CD4-positive, alpha-beta T cell (primary cell): Measurements from ENCODE around the gene GAB1. TPM values are rescaled to one million over a fixed set of nuclear protein-coding genes. Genes with fewer than 3 reads are reported as not detected.

ENCODE experiments used
- ATAC-seq: fragments of 200-7000 bp; cut with Tn5 transposase; one replicate; pipeline ENCODE4 v1.10.0; 2022; ENCODE audit warnings: mild to moderate bottlenecking; ENCODE audit not compliant: poor library complexity
- CTCF ChIA-PET: fragments of 350-600 bp; sonication (Branson Sonifier 250); formaldehyde crosslinking; loops from one replicate; lab custom pipeline; 2021; ENCODE audit warnings: antibody characterized with exemption, inconsistent platforms; lab: Charles Lee
- POLR2A ChIA-PET: fragments of 350-600 bp; sonication (Branson Sonifier 250); formaldehyde crosslinking; loops from one replicate; lab custom pipeline; 2021; ENCODE audit warnings: antibody characterized with exemption, inconsistent platforms; lab: Charles Lee
- DNase-seq, 14 experiments: peaks; one replicate each; pipeline ENCODE4 v3.0.0-alpha.2; 2013 to 2020; ENCODE audit warnings: mixed read lengths in 2 of 14
- H3K27ac ChIP-seq, 2 donors: one replicate each; pipeline versions ENCODE4 v1.5.1 to v1.7.0; 2013; ENCODE audit warnings: low read length in 2 of 2, low read depth in 1 of 2, mild to moderate bottlenecking in 1 of 2
- H3K27me3 ChIP-seq, 2 experiments: 1 replicate in 1 of 2; 2 replicates in 1 of 2; pipeline versions ENCODE4 v1.6.1 to v1.7.0; 2013; ENCODE audit warnings: low read length in 2 of 2, control low read depth in 1 of 2, mild to moderate bottlenecking in 1 of 2, moderate library complexity in 1 of 2; ENCODE audit not compliant: insufficient read depth in 2 of 2, control insufficient read depth in 1 of 2
- H3K36me3 ChIP-seq: one replicate; pipeline ENCODE4 v1.6.1; 2013; ENCODE audit warnings: low read length, control low read depth; ENCODE audit not compliant: insufficient read depth
- H3K4me1 ChIP-seq: one replicate; pipeline ENCODE4 v1.6.1; 2013; ENCODE audit warnings: low read length, control low read depth; ENCODE audit not compliant: insufficient read depth
- H3K4me3 ChIP-seq: one replicate; pipeline ENCODE4 v1.5.1; 2013; ENCODE audit warnings: mild to moderate bottlenecking, low read length, moderate library complexity
- H3K9me3 ChIP-seq, 2 experiments: 1 replicate in 1 of 2; 2 replicates in 1 of 2; pipeline versions ENCODE4 v1.6.1 to v1.7.0; 2013; ENCODE audit warnings: low read length in 2 of 2, mild to moderate bottlenecking in 2 of 2, control low read depth in 1 of 2, moderate library complexity in 1 of 2; ENCODE audit not compliant: control insufficient read depth in 1 of 2, insufficient read depth in 1 of 2
- H3K27ac Mint-ChIP-seq: one replicate; pipeline ENCODE4 v1.8.0; 2020; ENCODE audit warnings: mixed read lengths
- H3K27me3 Mint-ChIP-seq: one replicate; pipeline ENCODE4 v1.8.0; 2021; ENCODE audit warnings: mixed read lengths
- H3K36me3 Mint-ChIP-seq: one replicate; pipeline ENCODE4 v1.8.0; 2021; ENCODE audit warnings: low read depth, mixed read lengths
- H3K4me1 Mint-ChIP-seq: one replicate; pipeline ENCODE4 v1.8.0; 2021; ENCODE audit warnings: low read depth, mixed read lengths
- H3K4me3 Mint-ChIP-seq: one replicate; pipeline ENCODE4 v1.8.0; 2020; ENCODE audit warnings: mild to moderate bottlenecking, mixed read lengths
- H3K9me3 Mint-ChIP-seq: one replicate; pipeline ENCODE4 v1.8.0; 2020; ENCODE audit warnings: mixed read lengths
- CTCF ChIP-seq: fragments of 200-600 bp; IDR thresholded peaks from one replicate; pipeline ENCODE4 v1.8.0; 2022; ENCODE audit warnings: antibody characterized with exemption, mild to moderate bottlenecking
- intact Hi-C, 2 experiments: fragments of 100-400 bp; cut with DNase I in 1 of 2; cut with micrococcal nuclease in 1 of 2; formaldehyde crosslinking; loops; one replicate each; pipeline versions ENCODE4 v1.15.1 to v1.9.0; 2023 to 2025; cut with DNase I, micrococcal nuclease
- total RNA-seq, 174 experiments: library from RNA in 2 of 174; stranded (reverse) in 2 of 174; gene quantifications; one replicate each; pipeline ENCODE4 v1.2.3 and lab custom pipeline; 2021 to 2026

GAB1 gene
- total RNA-seq, 2 experiments from 2014 or later = 0.27 to 0.64 TPM

- H3K4me1 ChIP-seq = no peaks in the 10 kb centered on the region
- no peaks in the 10 kb centered on the region for H3K27me3 ChIP-seq
- no peaks in the 10 kb centered on the region for H3K36me3 Mint-ChIP-seq
- ChIA-PET POLR2A (no interaction called here), CTCF (no interaction called here)
- intact Hi-C loops = no loop called here
- DNase-seq (no peak), ATAC-seq (no peak)
- no peaks in the 10 kb centered on the region for H3K36me3 ChIP-seq
- H3K27ac ChIP-seq = no peak overlapping the region
- H3K9me3 ChIP-seq = no peaks in the 10 kb centered on the region
- H3K4me3 ChIP-seq = no peak overlapping the region
- H3K9me3 Mint-ChIP-seq = no peaks in the 10 kb centered on the region
- peaks cover 18% of the 10 kb centered on the region for H3K4me1 Mint-ChIP-seq
- no peak for TF ChIP-seq CTCF
- H3K27ac Mint-ChIP-seq = no peak overlapping the region
- no peaks in the 10 kb centered on the region for H3K27me3 Mint-ChIP-seq
- H3K4me3 Mint-ChIP-seq = peak overlapping the region; percentile 27
These were observed 66.3 kb downstream of the GAB1 start for GRCh38 chr4:143402776-143403552.

DNA sequence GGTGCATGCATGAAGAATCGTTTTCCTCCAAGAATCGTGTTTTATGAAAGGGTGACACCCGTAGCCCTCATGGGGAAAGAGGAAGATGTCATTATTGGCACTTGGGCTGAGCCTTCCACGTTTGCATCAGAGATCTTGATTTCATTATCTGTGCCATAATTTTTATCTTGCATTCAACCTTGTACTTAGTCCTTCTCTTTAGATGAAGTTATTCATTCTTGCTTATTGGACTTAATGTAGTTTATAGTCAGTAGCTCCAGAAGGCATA, 66.8 kb downstream of the GAB1 start:
- no peaks in the 10 kb centered on the region for H3K36me3 ChIP-seq
- H3K4me3 ChIP-seq = no peak overlapping the region
- Mint-ChIP-seq H3K4me3 (peak overlapping the region; percentile 27), H3K27ac (no peak overlapping the region), H3K4me1 (peaks cover 18% of the 10 kb centered on the region), H3K36me3 (no peaks in the 10 kb centered on the region), H3K27me3 (no peaks in the 10 kb centered on the region), H3K9me3 (no peaks in the 10 kb centered on the region)
- no peaks in the 10 kb centered on the region for H3K27me3 ChIP-seq
- H3K4me1 ChIP-seq = no peaks in the 10 kb centered on the region
- H3K9me3 ChIP-seq = no peaks in the 10 kb centered on the region
- no peak overlapping the region for H3K27ac ChIP-seq
- intact Hi-C loops = no loop called here
- CTCF ChIA-PET = no interaction called here
- ATAC-seq (no peak), DNase-seq (no peak)
- POLR2A ChIA-PET = no interaction called here
- TF ChIP-seq CTCF = no peak

DNA sequence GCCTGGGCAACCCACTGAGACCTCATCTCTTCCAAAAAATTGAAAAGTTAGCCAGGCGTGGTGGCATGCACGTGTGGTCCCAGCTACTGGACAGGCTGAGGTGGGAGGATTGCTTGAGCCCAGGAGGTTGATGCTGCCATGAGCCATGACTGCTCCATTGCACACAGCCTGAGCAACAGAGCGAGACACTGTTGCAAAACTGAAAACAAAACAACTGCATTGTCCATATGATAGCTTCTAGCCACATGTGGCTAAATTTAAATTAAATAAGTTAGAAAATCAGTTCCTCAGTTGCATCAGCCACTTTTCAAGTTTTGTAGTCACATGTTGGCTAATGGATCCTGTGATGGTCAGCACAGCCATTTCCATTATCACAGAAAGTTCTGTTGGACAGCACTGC, 67.9 kb downstream of the GAB1 start:
- no peaks in the 10 kb centered on the region for H3K27me3 ChIP-seq
- H3K27ac ChIP-seq = no peak overlapping the region
- ChIA-PET CTCF (no interaction called here), POLR2A (no interaction called here)
- ATAC-seq (no peak), DNase-seq (no peak)
- H3K9me3 ChIP-seq = no peaks in the 10 kb centered on the region
- Mint-ChIP-seq H3K27me3 (no peaks in the 10 kb centered on the region), H3K27ac (no peak overlapping the region), H3K4me3 (no peak overlapping the region), H3K36me3 (no peaks in the 10 kb centered on the region), H3K4me1 (peaks cover 18% of the 10 kb centered on the region), H3K9me3 (no peaks in the 10 kb centered on the region)
- H3K4me1 ChIP-seq = no peaks in the 10 kb centered on the region
- intact Hi-C loops = no loop called here
- TF ChIP-seq CTCF = no peak
- H3K36me3 ChIP-seq = no peaks in the 10 kb centered on the region
- no peak overlapping the region for H3K4me3 ChIP-seq
